NB4 (cell line): ENCODE measurements around the gene METTL26.
A peak's percentile ranks its signal among the peaks of the same experiment; 100 is the strongest.

Source experiments
- DNase-seq: peaks from one replicate; pipeline ENCODE4 v3.0.0; 2010; ENCODE audit warnings: low read depth
- H3K4me3 ChIP-seq: one replicate; pipeline ENCODE4 v1.5.1; 2011; ENCODE audit warnings: mild to moderate bottlenecking, low read depth, low read length, moderate library complexity
- CTCF ChIP-seq: IDR thresholded peaks from one replicate; pipeline ENCODE4 v1.5.1; 2012; ENCODE audit warnings: low read depth, low read length
- MAX ChIP-seq: IDR thresholded peaks from 2 replicates; pipeline ENCODE4 v1.6.1; 2011; ENCODE audit warnings: low read depth, low read length
- MYC ChIP-seq: IDR thresholded peaks from 2 replicates; pipeline ENCODE4 v1.6.1; 2011; ENCODE audit warnings: low read depth, low read length
- POLR2A ChIP-seq: IDR thresholded peaks from 2 replicates; pipeline ENCODE4 v1.6.1; 2011; ENCODE audit warnings: mild to moderate bottlenecking; ENCODE audit not compliant: insufficient read length; ENCODE audit errors: extremely low read depth

The METTL26 gene

GRCh38 chr16:648071-648780 lies 12.1 kb upstream of the METTL26 start:
- H3K4me3 ChIP-seq, result no peak overlapping the region
- peak; percentile 18 for TF ChIP-seq CTCF
- TF ChIP-seq MYC, result no peak
- peak; percentile 34 for DNase-seq

- TF ChIP-seq MAX (no peak), CTCF (no peak), POLR2A (no peak), MYC (no peak)
- H3K4me3 ChIP-seq, result no peak overlapping the region
- no peak for DNase-seq
Observed at GRCh38 chr16:647173-647902, 11.2 kb upstream of the METTL26 start.

- H3K4me3 ChIP-seq, result no peak overlapping the region
- no peak for TF ChIP-seq POLR2A
- no peak for TF ChIP-seq MYC
- no peak for TF ChIP-seq MAX
- no peak for TF ChIP-seq CTCF
Observed at GRCh38 chr16:646679-647172, 10.6 kb upstream of the METTL26 start.

GRCh38 chr16:645852-646678 lies 10.0 kb upstream of the METTL26 start:
- TF ChIP-seq CTCF, result no peak
- no peak for TF ChIP-seq MYC
- no peak for TF ChIP-seq POLR2A
- TF ChIP-seq MAX, result no peak
- DNase-seq, result no peak
- H3K4me3 ChIP-seq, result no peak overlapping the region

More at GRCh38 chr16:646679-647172, 10.6 kb upstream of the METTL26 start:
- no peak for DNase-seq

- DNase-seq, result no peak
- TF ChIP-seq MAX (no peak), POLR2A (no peak), CTCF (no peak), MYC (no peak)
Observed at GRCh38 chr16:644556-644955, 8.5 kb upstream of the METTL26 start.

More at GRCh38 chr16:644556-644955, 8.5 kb upstream of the METTL26 start:
- H3K4me3 ChIP-seq, result no peak overlapping the region
